ENCODE data around the gene CNOT1. TPM values are rescaled to one million over a fixed set of nuclear protein-coding genes. Genes with fewer than 3 reads are reported as not detected.

The CNOT1 gene
- total RNA-seq, 1 donor from 2014 or later = 64.1 TPM

- intact Hi-C loops (cut with micrococcal nuclease) = loop anchor here (10.0 kb wide), 1 partner anchor 54 kb away; no protein-coding TSS in a partner anchor
- no peaks in the 10 kb centered on the region for H3K27me3 ChIP-seq (ENCODE audit: low read depth)
- TF ChIP-seq CTCF (IDR thresholded peaks at IDR 0.05; ENCODE audit: borderline replicate concordance) = no peak
- H3K4me1 ChIP-seq = peaks cover 10% of the 10 kb centered on the region
- no peak for DNase-seq
- H3K36me3 ChIP-seq = peaks cover 71% of the 10 kb centered on the region
- H3K9me3 ChIP-seq (replicated peaks) = no peaks in the 10 kb centered on the region
- H3K27ac ChIP-seq (replicated peaks) = no peak overlapping the region
- H3K4me3 ChIP-seq = no peak overlapping the region
Measured at GRCh38 chr16:58588406-58588805, 41.2 kb downstream of the CNOT1 start.

GRCh38 chr16:58586340-58587030, 43.1 kb downstream of the CNOT1 start:
- H3K4me1 ChIP-seq = peaks cover 10% of the 10 kb centered on the region
- no peak for DNase-seq
- H3K27me3 ChIP-seq (ENCODE audit: low read depth) = no peaks in the 10 kb centered on the region
- no peak overlapping the region for H3K4me3 ChIP-seq
- peaks cover 78% of the 10 kb centered on the region for H3K36me3 ChIP-seq
- H3K27ac ChIP-seq (replicated peaks) = no peak overlapping the region
- no peaks in the 10 kb centered on the region for H3K9me3 ChIP-seq (replicated peaks)
- intact Hi-C loops (cut with micrococcal nuclease) = loop anchor here (10.0 kb wide), 1 partner anchor 52 kb away; no protein-coding TSS in a partner anchor
- TF ChIP-seq CTCF (IDR thresholded peaks at IDR 0.05; ENCODE audit: borderline replicate concordance) = no peak

- H3K9me3 ChIP-seq (replicated peaks) = no peaks in the 10 kb centered on the region
- H3K36me3 ChIP-seq = peaks cover 86% of the 10 kb centered on the region
- intact Hi-C loops (cut with micrococcal nuclease) = loop anchor here (10.0 kb wide), 1 partner anchor 50 kb away; no protein-coding TSS in a partner anchor
- TF ChIP-seq CTCF (IDR thresholded peaks at IDR 0.05; ENCODE audit: borderline replicate concordance) = no peak
- H3K27ac ChIP-seq (replicated peaks) = no peak overlapping the region
- H3K27me3 ChIP-seq (ENCODE audit: low read depth) = no peaks in the 10 kb centered on the region
- DNase-seq = no peak
- peaks cover 10% of the 10 kb centered on the region for H3K4me1 ChIP-seq
- H3K4me3 ChIP-seq = no peak overlapping the region
Measured at GRCh38 chr16:58584831-58585505, 44.7 kb downstream of the CNOT1 start.

- Histone ChIP-seq H3K27ac (replicated peaks) (no peak overlapping the region), H3K4me3 (no peak overlapping the region), H3K9me3 (replicated peaks) (no peaks in the 10 kb centered on the region), H3K4me1 (peaks cover 26% of the 10 kb centered on the region), H3K27me3 (ENCODE audit: low read depth) (no peaks in the 10 kb centered on the region), H3K36me3 (peaks cover 97% of the 10 kb centered on the region)
- intact Hi-C loops (cut with micrococcal nuclease) = loop anchor here (10.0 kb wide), 1 partner anchor 48 kb away; no protein-coding TSS in a partner anchor
- no peak for DNase-seq
- TF ChIP-seq CTCF (IDR thresholded peaks at IDR 0.05; ENCODE audit: borderline replicate concordance) = no peak
Measured at GRCh38 chr16:58582971-58583765, 46.5 kb downstream of the CNOT1 start.

- intact Hi-C loops (cut with micrococcal nuclease) = loop anchor here (10.0 kb wide), 1 partner anchor 47 kb away; no protein-coding TSS in a partner anchor
- Histone ChIP-seq H3K36me3 (peaks cover 97% of the 10 kb centered on the region), H3K9me3 (replicated peaks) (no peaks in the 10 kb centered on the region), H3K4me1 (peaks cover 28% of the 10 kb centered on the region), H3K4me3 (no peak overlapping the region), H3K27me3 (ENCODE audit: low read depth) (no peaks in the 10 kb centered on the region), H3K27ac (replicated peaks) (no peak overlapping the region)
- no peak for DNase-seq
- no peak for TF ChIP-seq CTCF (IDR thresholded peaks at IDR 0.05; ENCODE audit: borderline replicate concordance)
Measured at GRCh38 chr16:58582133-58582532, 47.5 kb downstream of the CNOT1 start.
